HUES48 (cell line): ENCODE results near the gene HIC2.
"Not testable (repeated sequence)": the region's sequence is repeated elsewhere in the genome, so short reads cannot be mapped to it uniquely, and the experiment has no call there.

ENCODE experiments used
- H3K27ac ChIP-seq: one replicate; pipeline ENCODE4 v1.7.0; 2013; ENCODE audit warnings: low read depth, low read length, inconsistent platforms
- H3K27me3 ChIP-seq: 2 replicates; pipeline ENCODE4 v1.6.1; 2013; ENCODE audit warnings: mild to moderate bottlenecking, low read length; ENCODE audit not compliant: control insufficient read depth, insufficient read depth
- H3K36me3 ChIP-seq: 2 replicates; pipeline ENCODE4 v1.6.1; 2013; ENCODE audit warnings: low read length; ENCODE audit not compliant: control insufficient read depth, insufficient read depth
- H3K4me1 ChIP-seq: 2 replicates; pipeline ENCODE4 v1.6.1; 2013; ENCODE audit warnings: mild to moderate bottlenecking, low read length; ENCODE audit not compliant: control insufficient read depth, insufficient read depth
- H3K4me3 ChIP-seq: 2 replicates; pipeline ENCODE4 v1.5.1; 2013; ENCODE audit warnings: mild to moderate bottlenecking, low read depth, low read length
- H3K9ac ChIP-seq: 2 replicates; pipeline ENCODE4 v1.6.1; 2013; ENCODE audit warnings: mild to moderate bottlenecking, low read depth, low read length, moderate library complexity
- H3K9me3 ChIP-seq: 2 replicates; pipeline ENCODE4 v1.6.1; 2013; ENCODE audit warnings: low read length; ENCODE audit not compliant: control insufficient read depth, insufficient read depth

HIC2 gene

GRCh38 chr22:21455334-21456089 lies 38.3 kb downstream of the HIC2 start:
- H3K4me1 ChIP-seq, result peaks cover 5% of the 10 kb centered on the region; the same call in 1 of the 2 replicates
- no peaks in the 10 kb centered on the region for H3K36me3 ChIP-seq
- no peaks in the 10 kb centered on the region for H3K9me3 ChIP-seq
- H3K9ac ChIP-seq, result no peak overlapping the region
- no peak overlapping the region for H3K27ac ChIP-seq
- no peaks in the 10 kb centered on the region for H3K27me3 ChIP-seq
- no peak overlapping the region for H3K4me3 ChIP-seq

- Histone ChIP-seq H3K4me1 (peaks cover 5% of the 10 kb centered on the region; the same call in 1 of the 2 replicates), H3K9me3 (no peaks in the 10 kb centered on the region), H3K9ac (no peak overlapping the region), H3K27me3 (no peaks in the 10 kb centered on the region), H3K4me3 (no peak overlapping the region), H3K36me3 (no peaks in the 10 kb centered on the region), H3K27ac (no peak overlapping the region)
Measured at GRCh38 chr22:21457023-21457787, 40.0 kb downstream of the HIC2 start.

GRCh38 chr22:21462672-21463071 lies 45.5 kb downstream of the HIC2 start:
- not testable (repeated sequence) for H3K9ac ChIP-seq, H3K27ac ChIP-seq, H3K9me3 ChIP-seq, H3K4me1 ChIP-seq, H3K27me3 ChIP-seq, H3K4me3 ChIP-seq, H3K36me3 ChIP-seq

- peak within 1 kb of the TSS; percentile 49 for H3K4me3 ChIP-seq
- not testable (repeated sequence) for H3K9ac ChIP-seq, H3K36me3 ChIP-seq, H3K4me1 ChIP-seq, H3K9me3 ChIP-seq, H3K27me3 ChIP-seq
- H3K27ac ChIP-seq, result peak within 1 kb of the TSS; percentile 64
Measured at GRCh38 chr22:21467337-21468193, 50.4 kb downstream of the HIC2 start, which contains the start of gene TMEM191C. Gene TMEM191C, plus strand, starts transcription at chr22:21467387. Its CDS starts 73 bp downstream, at chr22:21467460.

GRCh38 chr22:21468194-21469096 lies 51.3 kb downstream of the HIC2 start:
- H3K27me3 ChIP-seq, H3K4me1 ChIP-seq, H3K36me3 ChIP-seq, H3K9ac ChIP-seq, H3K9me3 ChIP-seq: not testable (repeated sequence)
- Histone ChIP-seq H3K4me3 (peak overlapping the region; percentile 49), H3K27ac (peak overlapping the region; percentile 64)

- H3K36me3 ChIP-seq, H3K9ac ChIP-seq, H3K27ac ChIP-seq, H3K4me3 ChIP-seq, H3K27me3 ChIP-seq, H3K9me3 ChIP-seq, H3K4me1 ChIP-seq: not testable (repeated sequence)
Measured at GRCh38 chr22:21469097-21469994, 52.2 kb downstream of the HIC2 start.

GRCh38 chr22:21472984-21473383 lies 55.8 kb downstream of the HIC2 start:
- H3K9me3 ChIP-seq, H3K9ac ChIP-seq, H3K27me3 ChIP-seq, H3K4me1 ChIP-seq, H3K36me3 ChIP-seq, H3K27ac ChIP-seq, H3K4me3 ChIP-seq: not testable (repeated sequence)

- not testable (repeated sequence) for H3K27me3 ChIP-seq, H3K36me3 ChIP-seq, H3K9ac ChIP-seq, H3K4me1 ChIP-seq, H3K27ac ChIP-seq, H3K4me3 ChIP-seq, H3K9me3 ChIP-seq
Measured at GRCh38 chr22:21473664-21474063, 56.5 kb downstream of the HIC2 start.

GRCh38 chr22:21484039-21484438 lies 66.9 kb downstream of the HIC2 start:
- H3K36me3 ChIP-seq, H3K9ac ChIP-seq, H3K27me3 ChIP-seq, H3K9me3 ChIP-seq, H3K27ac ChIP-seq, H3K4me3 ChIP-seq, H3K4me1 ChIP-seq: not testable (repeated sequence)
